A673 (cell line): ENCODE measurements around the gene TMEM198.

ENCODE experiments used
- EZH2 ChIP-seq: fragments of 200-600 bp; sonication (generic); IDR thresholded peaks from 2 replicates; pipeline ENCODE4 v1.6.1; 2017; ENCODE audit warnings: borderline replicate concordance, low read depth, mild to moderate bottlenecking, mixed read lengths, antibody characterized with exemption, low read length; ENCODE audit not compliant: poor library complexity, severe bottlenecking
- TF ChIP-seq, protein P1 (sequence below): fragments of 300-800, 200-600 bp; sonication (generic); conservative IDR thresholded peaks from 2 replicates; pipeline ENCODE4 v1.5.1; 2017; ENCODE audit warnings: low read depth, mild to moderate bottlenecking, antibody characterized with exemption, low read length, moderate library complexity, mixed read lengths

DNA sequence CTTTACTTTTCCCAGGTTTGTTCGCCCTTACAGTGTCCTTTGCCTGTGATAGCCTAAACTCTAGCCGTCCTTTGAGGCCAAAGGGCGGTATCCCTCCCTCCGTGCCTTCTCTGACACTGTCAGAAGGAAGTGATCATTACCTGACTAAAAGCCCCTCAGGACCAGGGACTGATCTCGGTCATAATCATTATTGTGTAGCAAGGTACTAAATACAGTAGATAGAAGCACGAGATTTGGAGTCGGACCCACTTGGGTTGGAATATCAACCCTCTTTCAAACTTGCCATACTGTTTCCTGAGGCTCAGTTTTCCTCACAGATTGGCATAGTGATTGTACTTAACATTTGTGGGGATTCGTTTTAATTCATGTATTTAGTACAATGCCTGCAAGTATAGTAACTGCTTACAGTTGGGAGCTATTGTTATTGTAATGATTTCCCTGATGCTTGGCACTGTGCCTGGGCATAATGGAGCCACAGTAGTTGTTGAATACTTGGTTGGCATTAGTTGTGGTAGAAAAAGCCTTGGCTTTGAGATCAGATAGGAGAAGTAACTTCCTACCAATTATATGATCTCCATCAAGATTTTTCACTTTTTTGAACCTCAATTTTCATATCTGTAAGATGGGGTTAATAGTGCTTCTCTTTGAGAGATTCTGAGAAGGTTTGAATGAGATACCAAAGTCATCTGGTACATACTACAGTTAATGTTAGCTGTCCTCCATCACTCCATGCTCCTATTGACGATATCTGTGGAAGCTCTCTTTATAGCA lies 54.7 kb downstream of the TMEM198 start:
- TF ChIP-seq, protein P1, sequence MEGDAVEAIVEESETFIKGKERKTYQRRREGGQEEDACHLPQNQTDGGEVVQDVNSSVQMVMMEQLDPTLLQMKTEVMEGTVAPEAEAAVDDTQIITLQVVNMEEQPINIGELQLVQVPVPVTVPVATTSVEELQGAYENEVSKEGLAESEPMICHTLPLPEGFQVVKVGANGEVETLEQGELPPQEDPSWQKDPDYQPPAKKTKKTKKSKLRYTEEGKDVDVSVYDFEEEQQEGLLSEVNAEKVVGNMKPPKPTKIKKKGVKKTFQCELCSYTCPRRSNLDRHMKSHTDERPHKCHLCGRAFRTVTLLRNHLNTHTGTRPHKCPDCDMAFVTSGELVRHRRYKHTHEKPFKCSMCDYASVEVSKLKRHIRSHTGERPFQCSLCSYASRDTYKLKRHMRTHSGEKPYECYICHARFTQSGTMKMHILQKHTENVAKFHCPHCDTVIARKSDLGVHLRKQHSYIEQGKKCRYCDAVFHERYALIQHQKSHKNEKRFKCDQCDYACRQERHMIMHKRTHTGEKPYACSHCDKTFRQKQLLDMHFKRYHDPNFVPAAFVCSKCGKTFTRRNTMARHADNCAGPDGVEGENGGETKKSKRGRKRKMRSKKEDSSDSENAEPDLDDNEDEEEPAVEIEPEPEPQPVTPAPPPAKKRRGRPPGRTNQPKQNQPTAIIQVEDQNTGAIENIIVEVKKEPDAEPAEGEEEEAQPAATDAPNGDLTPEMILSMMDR: no peak
- TF ChIP-seq EZH2: no peak
